ENCODE data around the gene LRRC8A.
"Not testable (repeated sequence)": the region's sequence is repeated elsewhere in the genome, so short reads cannot be mapped to it uniquely, and the experiment has no call there.

The LRRC8A gene

GRCh38 chr9:128870128-128870940, 11.6 kb upstream of the LRRC8A start:
- DNase-seq (ENCODE audit: low read depth), result no peak

- DNase-seq (ENCODE audit: low read depth), result not testable (repeated sequence)
Observed at GRCh38 chr9:128870941-128871265, 11.0 kb upstream of the LRRC8A start.

- no peak for DNase-seq (ENCODE audit: low read depth)
Observed at GRCh38 chr9:128877852-128878251, 4.1 kb upstream of the LRRC8A start.

- DNase-seq (ENCODE audit: low read depth), result no peak
Observed at GRCh38 chr9:128882677-128883603, 1.0 kb downstream of the LRRC8A start.

GRCh38 chr9:128884164-128884563, 2.2 kb downstream of the LRRC8A start:
- no peak for DNase-seq (ENCODE audit: low read depth)

- no peak for DNase-seq (ENCODE audit: low read depth)
Observed at GRCh38 chr9:128885376-128885775, 3.4 kb downstream of the LRRC8A start.

GRCh38 chr9:128885798-128886197, 3.9 kb downstream of the LRRC8A start:
- DNase-seq (ENCODE audit: low read depth), result no peak

- no peak for DNase-seq (ENCODE audit: low read depth)
Observed at GRCh38 chr9:128886211-128886891, 4.4 kb downstream of the LRRC8A start.

GRCh38 chr9:128887049-128887448, 5.1 kb downstream of the LRRC8A start:
- DNase-seq (ENCODE audit: low read depth), result no peak

GRCh38 chr9:128887914-128888350, 6.0 kb downstream of the LRRC8A start:
- DNase-seq (ENCODE audit: low read depth), result no peak

- no peak for DNase-seq (ENCODE audit: low read depth)
Observed at GRCh38 chr9:128891321-128892220, 9.6 kb downstream of the LRRC8A start.

GRCh38 chr9:128892221-128892921, 10.4 kb downstream of the LRRC8A start:
- peak; percentile 96 for DNase-seq (ENCODE audit: low read depth)

GRCh38 chr9:128893354-128893753, 11.4 kb downstream of the LRRC8A start:
- no peak for DNase-seq (ENCODE audit: low read depth)

- DNase-seq (ENCODE audit: low read depth), result no peak
Observed at GRCh38 chr9:128894764-128895163, 12.8 kb downstream of the LRRC8A start.

- DNase-seq (ENCODE audit: low read depth), result no peak
Observed at GRCh38 chr9:128895556-128895955, 13.6 kb downstream of the LRRC8A start.

GRCh38 chr9:128898382-128898781, 16.4 kb downstream of the LRRC8A start:
- no peak for DNase-seq (ENCODE audit: low read depth)

GRCh38 chr9:128898845-128899565, 17.1 kb downstream of the LRRC8A start:
- DNase-seq (ENCODE audit: low read depth), result no peak

GRCh38 chr9:128899566-128900322, 17.8 kb downstream of the LRRC8A start:
- DNase-seq (ENCODE audit: low read depth), result no peak

GRCh38 chr9:128901379-128901778, 19.4 kb downstream of the LRRC8A start:
- no peak for DNase-seq (ENCODE audit: low read depth)
